Adrenal gland (tissue), 12 donors: ENCODE results near the gene TENT5C. TPM values are rescaled to one million over a fixed set of nuclear protein-coding genes. Genes with fewer than 3 reads are reported as not detected.
A peak's percentile ranks its signal among the peaks of the same experiment; 100 is the strongest.

Source experiments
- DNase-seq, 7 donors: peaks; one replicate each; pipeline ENCODE4 v3.0.0-alpha.2; 2019 to 2020
- H3K27ac ChIP-seq, 5 donors: fragments of 200-600 bp; sonication (generic) in 4 of 5; 1 replicate in 3 of 5; 2 replicates in 2 of 5; pipeline versions ENCODE4 v1.5.1 to v1.8.0; 2016 to 2020; ENCODE audit warnings: mild to moderate bottlenecking in 1 of 5
- H3K27me3 ChIP-seq: fragments of 200-600 bp; 2 replicates; pipeline ENCODE4 v1.8.0; 2021
- H3K36me3 ChIP-seq, 2 donors: fragments of 200-600 bp; replicated peaks in 1 of 2; 1 replicate in 1 of 2; 2 replicates in 1 of 2; pipeline versions ENCODE4 v1.5.1 to v1.8.0; 2018 to 2022
- H3K4me1 ChIP-seq, 2 donors: fragments of 200-600 bp; replicated peaks in 1 of 2; 1 replicate in 1 of 2; 2 replicates in 1 of 2; pipeline versions ENCODE4 v1.5.1 to v1.8.0; 2018 to 2021
- H3K4me3 ChIP-seq, 4 donors: fragments of 200-600 bp; sonication (generic) in 3 of 4; one replicate each; pipeline ENCODE4 v1.5.1; 2016 to 2018
- H3K9me3 ChIP-seq, 3 donors: fragments of 200-600 bp; sonication (generic) in 1 of 3; replicated peaks in 1 of 3; 1 replicate in 2 of 3; 2 replicates in 1 of 3; pipeline versions ENCODE4 v1.5.1 to v1.8.0; 2016 to 2021
- CTCF ChIP-seq, 6 experiments: fragments of 450-650 bp in 4 of 6; fragments of 200-600 bp in 2 of 6; sonication (generic) in 1 of 6; IDR thresholded peaks; 1 replicate in 5 of 6; 2 replicates in 1 of 6; pipeline versions ENCODE4 v1.5.1 to v1.8.0; 2016 to 2021; ENCODE audit warnings: antibody characterized with exemption in 6 of 6, mild to moderate bottlenecking in 2 of 6, moderate library complexity in 1 of 6
- POLR2A ChIP-seq, 2 donors: fragments of 450-650 bp; IDR thresholded peaks; one replicate each; pipeline ENCODE4 v1.6.1; 2017; ENCODE audit warnings: antibody characterized with exemption in 2 of 2, mild to moderate bottlenecking in 2 of 2, moderate library complexity in 1 of 2
- WGBS, 4 donors: extraction: QIAGEN DNeasy Blood & Tissue Kit in 2 of 4; methylation state at CpG; one replicate each; pipeline versions ENCODE4 v1.1.5 to v1.1.7; 2013 to 2017; 5-methylcytosine and 5-hydroxymethylcytosine counted together
- intact Hi-C, 2 donors: fragments of 100-400 bp; cut with DNase I; formaldehyde crosslinking; loops; one replicate each; pipeline versions ENCODE4 v1.14.1 to v1.15.0; 2022 to 2023
- polyA plus RNA-seq, 3 donors: library from polyadenylated mRNA; stranded (reverse); fragments of 200-250 nt in 2 of 3; fragments of 350-450 nt in 1 of 3; fragmentation: Illumina TruSeq in 1 of 3; extraction: RNeasy Lipid Tissue Mini Kit (QIAGEN cat#74804) in 1 of 3; gene quantifications; one replicate each; pipeline ENCODE4 v1.2.3, GENCODE V29; 2013 to 2014
- total RNA-seq, 9 donors: library from RNA; depleted of rRNA in 4 of 9; stranded (reverse); fragments of >200 nt in 4 of 9; fragments of 120-200 nt in 1 of 9; fragmentation: NEBNext Ultra II Directional in 1 of 9; extraction: Animal tissue kit (Norgen Biotek cat#: 25700) in 1 of 9; gene quantifications; one replicate each; pipeline versions ENCODE4 v1.1.0 to v1.2.4, GENCODE V29; 2013 to 2023
- donor health status: healthy with polysubstance abuse.
- donor health status: Bipolar disorder and iron deficiency.
- donor health status: DM: yes; HTN: yes; CAD: no.
- donor health status: DM: no; HTN: no; CAD: no.
- donor health status: DM: no; HTN: no; CAD: no.
- donor health status: DM: yes; HTN: yes; CAD: no.

The TENT5C gene
- total and polyA plus RNA-seq, 12 donors, result 0.54 to 8.5 (median 2.0) TPM

- Histone ChIP-seq H3K36me3 (no peaks in the 10 kb centered on the region), H3K4me1 (peaks cover 0 to 6% of the 10 kb centered on the region in 2 donors), H3K9me3 (no peaks in the 10 kb centered on the region), H3K27me3 (no peaks in the 10 kb centered on the region), H3K4me3 (no peak overlapping the region), H3K27ac (peak overlapping the region in 1 of 5 donors; percentile 56)
- no peak for DNase-seq
- TF ChIP-seq CTCF (IDR thresholded peaks at IDR 0.05) (no peak), POLR2A (IDR thresholded peaks at IDR 0.05) (no peak)
- intact Hi-C loops, result loop anchor here in 1 of 2 donors (5.0 kb wide), 1 partner anchor 68 kb away; no protein-coding TSS in a partner anchor
- 64 to 73% (median 67%) methylated on average over 9 of the region's 9 CpGs for WGBS, 4 donors
These were observed 8.3 kb downstream of the TENT5C start for GRCh38 chr1:117613969-117614729.

- intact Hi-C loops, result no loop called here
- 71 to 81% (median 77%) methylated on average over 3 of the region's 3 CpGs for whole genome bisulfite sequencing, 4 donors
- no peak overlapping the region for H3K27ac ChIP-seq
- no peak for DNase-seq
- H3K27me3 ChIP-seq, result no peaks in the 10 kb centered on the region
- H3K9me3 ChIP-seq, result no peaks in the 10 kb centered on the region
- no peak overlapping the region for H3K4me3 ChIP-seq
- H3K4me1 ChIP-seq, result peaks cover 0 to 6% of the 10 kb centered on the region in 2 donors
- TF ChIP-seq POLR2A (IDR thresholded peaks at IDR 0.05), result no peak
- TF ChIP-seq CTCF (IDR thresholded peaks at IDR 0.05), result no peak
- no peaks in the 10 kb centered on the region for H3K36me3 ChIP-seq
These were observed 9.6 kb downstream of the TENT5C start for GRCh38 chr1:117615474-117615873.

GRCh38 chr1:117616356-117616755, 10.5 kb downstream of the TENT5C start:
- H3K4me1 ChIP-seq, result peaks cover 0 to 6% of the 10 kb centered on the region in 2 donors
- no peak overlapping the region for H3K4me3 ChIP-seq
- H3K9me3 ChIP-seq, result no peaks in the 10 kb centered on the region
- H3K27ac ChIP-seq, result no peak overlapping the region
- TF ChIP-seq CTCF (IDR thresholded peaks at IDR 0.05) (no peak), POLR2A (IDR thresholded peaks at IDR 0.05) (no peak)
- intact Hi-C loops, result no loop called here
- WGBS, 4 donors, result 77 to 90% (median 84%) methylated on average over 3 of the region's 3 CpGs
- H3K36me3 ChIP-seq, result no peaks in the 10 kb centered on the region
- no peaks in the 10 kb centered on the region for H3K27me3 ChIP-seq
- DNase-seq, result peak in 1 of 7 donors; percentile 28

GRCh38 chr1:117616967-117617366, 11.1 kb downstream of the TENT5C start:
- Histone ChIP-seq H3K4me3 (no peak overlapping the region), H3K27ac (no peak overlapping the region), H3K9me3 (no peaks in the 10 kb centered on the region), H3K4me1 (peaks cover 0 to 6% of the 10 kb centered on the region in 2 donors), H3K27me3 (no peaks in the 10 kb centered on the region), H3K36me3 (no peaks in the 10 kb centered on the region)
- TF ChIP-seq CTCF (IDR thresholded peaks at IDR 0.05) (no peak), POLR2A (IDR thresholded peaks at IDR 0.05) (no peak)
- intact Hi-C loops, result no loop called here
- DNase-seq, result no peak
- WGBS, 4 donors, result 81 to 91% (median 86%) methylated on average over 6 of the region's 6 CpGs
